ENCODE measurements around the gene PDE11A.

GRCh38 chr2:177796011-177796410, 276.6 kb downstream of the PDE11A start:
- TF ChIP-seq CTCF (IDR thresholded peaks at IDR 0.05; ENCODE audit: low read depth, low read length, missing input control) = no peak
- TF ChIP-seq MAX (IDR thresholded peaks at IDR 0.05) = no peak
- no peak for TF ChIP-seq REST (IDR thresholded peaks at IDR 0.05)
- no peak for TF ChIP-seq GABPA (IDR thresholded peaks at IDR 0.05 in 1 of 2, conservative IDR thresholded peaks at IDR 0.05 in 1 of 2)
- no peak for TF ChIP-seq NR2F2 (IDR thresholded peaks at IDR 0.05)
